SKM-1 treated with dmso at 0.1 percent for 144 hours (cell line): ENCODE data around the gene ZNF511.
A peak's percentile ranks its signal among the peaks of the same experiment; 100 is the strongest.
"Not testable (repeated sequence)": the region's sequence is repeated elsewhere in the genome, so short reads cannot be mapped to it uniquely, and the experiment has no call there.

ENCODE experiments used
- DNase-seq: peaks from one replicate; lab custom pipeline; 2025; ENCODE audit not compliant: unreplicated experiment; lab: John Stamatoyannopoulos, UW

The ZNF511 gene

GRCh38 chr10:133308421-133309099 lies at the start of gene ZNF511, which contains the start of gene TUBGCP2:
Gene ZNF511 (plus strand): TSS chr10:133308914. CDS start chr10:133308944, 30 bp downstream.
Gene TUBGCP2 (minus strand): TSS chr10:133308872. CDS start chr10:133302941, 5,931 bp downstream.
- peak; percentile 62 for DNase-seq

- no peak for DNase-seq
These were observed 49.1 kb upstream of the ZNF511 start for GRCh38 chr10:133259602-133259989.

- DNase-seq, result peak; percentile 26
These were observed 47.6 kb upstream of the ZNF511 start for GRCh38 chr10:133260895-133261725.

GRCh38 chr10:133261726-133262325 lies 46.9 kb upstream of the ZNF511 start:
- DNase-seq, result peak; percentile 47

GRCh38 chr10:133262696-133263095 lies 46.0 kb upstream of the ZNF511 start:
- no peak for DNase-seq

- DNase-seq, result no peak
These were observed 45.0 kb upstream of the ZNF511 start for GRCh38 chr10:133263674-133264073.

GRCh38 chr10:133264461-133264860 lies 44.3 kb upstream of the ZNF511 start:
- DNase-seq, result peak; percentile 36

- DNase-seq, result not testable (repeated sequence)
These were observed 43.7 kb upstream of the ZNF511 start for GRCh38 chr10:133265052-133265451.

GRCh38 chr10:133266056-133266795 lies 42.5 kb upstream of the ZNF511 start:
- no peak for DNase-seq

GRCh38 chr10:133267293-133267692 lies 41.4 kb upstream of the ZNF511 start:
- no peak for DNase-seq

- no peak for DNase-seq
These were observed 40.9 kb upstream of the ZNF511 start for GRCh38 chr10:133267829-133268228.

- no peak for DNase-seq
These were observed 40.2 kb upstream of the ZNF511 start for GRCh38 chr10:133268532-133268931.

- no peak for DNase-seq
These were observed 39.3 kb upstream of the ZNF511 start for GRCh38 chr10:133269367-133269766.

- DNase-seq, result no peak
These were observed 38.5 kb upstream of the ZNF511 start for GRCh38 chr10:133270204-133270603.

- no peak for DNase-seq
These were observed 37.9 kb upstream of the ZNF511 start for GRCh38 chr10:133270773-133271297.

- DNase-seq, result no peak
These were observed 37.0 kb upstream of the ZNF511 start for GRCh38 chr10:133271521-133272300.

- no peak for DNase-seq
These were observed 36.3 kb upstream of the ZNF511 start for GRCh38 chr10:133272301-133272963.

GRCh38 chr10:133272964-133273420 lies 35.7 kb upstream of the ZNF511 start:
- DNase-seq, result no peak

GRCh38 chr10:133273534-133274143 lies 35.1 kb upstream of the ZNF511 start:
- no peak for DNase-seq
